Upper lobe of left lung (tissue), 6 donors: ENCODE results near the gene HSDL2. TPM values are rescaled to one million over a fixed set of nuclear protein-coding genes. Genes with fewer than 3 reads are reported as not detected.

ENCODE experiments used
- ATAC-seq, 2 donors: fragments of 200-7000 bp; cut with Tn5 transposase; one replicate each; pipeline ENCODE4 v1.9.1; 2022; ENCODE audit warnings: mild to moderate bottlenecking in 2 of 2, moderate library complexity in 2 of 2; ENCODE audit not compliant: low FRiP score in 2 of 2
- DNase-seq, 2 donors: peaks; one replicate each; pipeline ENCODE4 v3.0.0-alpha.2; 2019 to 2020
- H3K27ac ChIP-seq, 4 donors: fragments of 200-600 bp; sonication (generic); one replicate each; pipeline ENCODE4 v1.5.1; 2016 to 2019
- H3K27me3 ChIP-seq, 4 donors: fragments of 200-600 bp; sonication (generic); one replicate each; pipeline ENCODE4 v1.5.1; 2017 to 2019
- H3K36me3 ChIP-seq, 4 donors: fragments of 200-600 bp; sonication (generic); one replicate each; pipeline ENCODE4 v1.5.1; 2016 to 2019
- H3K4me1 ChIP-seq, 4 donors: fragments of 200-600 bp; sonication (generic); one replicate each; pipeline ENCODE4 v1.5.1; 2018 to 2019
- H3K4me3 ChIP-seq, 4 donors: fragments of 200-600 bp; sonication (generic); one replicate each; pipeline ENCODE4 v1.5.1; 2017 to 2019; ENCODE audit warnings: mild to moderate bottlenecking in 2 of 4, moderate library complexity in 1 of 4
- H3K9me3 ChIP-seq, 4 donors: fragments of 200-600 bp; sonication (generic); one replicate each; pipeline ENCODE4 v1.5.1; 2018 to 2019
- EP300 ChIP-seq, 4 donors: sonication (generic); formaldehyde crosslinking; IDR thresholded peaks; one replicate each; pipeline ENCODE4 v1.5.1; 2017; ENCODE audit warnings: antibody characterized with exemption in 4 of 4, control low read depth in 2 of 4
- POLR2A ChIP-seq, 4 donors: fragments of 450-650 bp; IDR thresholded peaks; one replicate each; pipeline ENCODE4 v1.5.1; 2016 to 2017; ENCODE audit warnings: antibody characterized with exemption in 4 of 4, mild to moderate bottlenecking in 2 of 4
- POLR2AphosphoS5 ChIP-seq, 2 donors: sonication (generic); formaldehyde crosslinking; IDR thresholded peaks; one replicate each; pipeline ENCODE4 v1.5.1; 2017; ENCODE audit warnings: antibody characterized with exemption in 2 of 2
- WGBS, 2 donors: methylation state at CpG; one replicate each; pipeline ENCODE4 v1.1.5; 2017 to 2018; 5-methylcytosine and 5-hydroxymethylcytosine counted together
- total RNA-seq, 6 donors: library from RNA; depleted of rRNA in 4 of 6; stranded (reverse); fragments of >200 nt in 4 of 6; gene quantifications; one replicate each; pipeline versions ENCODE4 v1.1.0 to v1.2.1, GENCODE V29; 2016 to 2021
- TF ChIP-seq, protein P1 (sequence below), 6 experiments: fragments of 450-650 bp in 4 of 6; fragments of 200-600 bp in 2 of 6; sonication (generic) in 2 of 6; IDR thresholded peaks; one replicate each; pipeline ENCODE4 v1.5.1; 2016 to 2019; ENCODE audit warnings: antibody characterized with exemption in 6 of 6
- donor health status: DM: no; HTN: no; CAD: no; lungs with moderate emphysema.
- donor health status: DM: no; HTN: yes; CAD: no; lungs with severe emphysema.

Gene HSDL2
- total RNA-seq, 6 donors from 2014 or later, result 25.1 to 92.6 (median 46.2) TPM

- no peak for TF ChIP-seq POLR2AphosphoS5 (IDR thresholded peaks at IDR 0.05)
- TF ChIP-seq POLR2A (IDR thresholded peaks at IDR 0.05), result no peak
- TF ChIP-seq, protein P1, sequence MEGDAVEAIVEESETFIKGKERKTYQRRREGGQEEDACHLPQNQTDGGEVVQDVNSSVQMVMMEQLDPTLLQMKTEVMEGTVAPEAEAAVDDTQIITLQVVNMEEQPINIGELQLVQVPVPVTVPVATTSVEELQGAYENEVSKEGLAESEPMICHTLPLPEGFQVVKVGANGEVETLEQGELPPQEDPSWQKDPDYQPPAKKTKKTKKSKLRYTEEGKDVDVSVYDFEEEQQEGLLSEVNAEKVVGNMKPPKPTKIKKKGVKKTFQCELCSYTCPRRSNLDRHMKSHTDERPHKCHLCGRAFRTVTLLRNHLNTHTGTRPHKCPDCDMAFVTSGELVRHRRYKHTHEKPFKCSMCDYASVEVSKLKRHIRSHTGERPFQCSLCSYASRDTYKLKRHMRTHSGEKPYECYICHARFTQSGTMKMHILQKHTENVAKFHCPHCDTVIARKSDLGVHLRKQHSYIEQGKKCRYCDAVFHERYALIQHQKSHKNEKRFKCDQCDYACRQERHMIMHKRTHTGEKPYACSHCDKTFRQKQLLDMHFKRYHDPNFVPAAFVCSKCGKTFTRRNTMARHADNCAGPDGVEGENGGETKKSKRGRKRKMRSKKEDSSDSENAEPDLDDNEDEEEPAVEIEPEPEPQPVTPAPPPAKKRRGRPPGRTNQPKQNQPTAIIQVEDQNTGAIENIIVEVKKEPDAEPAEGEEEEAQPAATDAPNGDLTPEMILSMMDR (IDR thresholded peaks at IDR 0.05), result no peak
- TF ChIP-seq EP300 (IDR thresholded peaks at IDR 0.05), result no peak
- Histone ChIP-seq H3K4me3 (no peak overlapping the region), H3K36me3 (no peaks in the 10 kb centered on the region), H3K27ac (no peak overlapping the region), H3K9me3 (peaks cover 3 to 8% (median 5%) of the 10 kb centered on the region in 4 donors), H3K4me1 (peaks cover 2 to 12% (median 7%) of the 10 kb centered on the region in 4 donors), H3K27me3 (no peaks in the 10 kb centered on the region)
- ATAC-seq, result no peak
- WGBS, 2 donors, result 60 to 74% methylated on average over 5 of the region's 5 CpGs
- DNase-seq, result no peak
Observed at GRCh38 chr9:112489039-112489546, 109.2 kb downstream of the HSDL2 start.

DNA sequence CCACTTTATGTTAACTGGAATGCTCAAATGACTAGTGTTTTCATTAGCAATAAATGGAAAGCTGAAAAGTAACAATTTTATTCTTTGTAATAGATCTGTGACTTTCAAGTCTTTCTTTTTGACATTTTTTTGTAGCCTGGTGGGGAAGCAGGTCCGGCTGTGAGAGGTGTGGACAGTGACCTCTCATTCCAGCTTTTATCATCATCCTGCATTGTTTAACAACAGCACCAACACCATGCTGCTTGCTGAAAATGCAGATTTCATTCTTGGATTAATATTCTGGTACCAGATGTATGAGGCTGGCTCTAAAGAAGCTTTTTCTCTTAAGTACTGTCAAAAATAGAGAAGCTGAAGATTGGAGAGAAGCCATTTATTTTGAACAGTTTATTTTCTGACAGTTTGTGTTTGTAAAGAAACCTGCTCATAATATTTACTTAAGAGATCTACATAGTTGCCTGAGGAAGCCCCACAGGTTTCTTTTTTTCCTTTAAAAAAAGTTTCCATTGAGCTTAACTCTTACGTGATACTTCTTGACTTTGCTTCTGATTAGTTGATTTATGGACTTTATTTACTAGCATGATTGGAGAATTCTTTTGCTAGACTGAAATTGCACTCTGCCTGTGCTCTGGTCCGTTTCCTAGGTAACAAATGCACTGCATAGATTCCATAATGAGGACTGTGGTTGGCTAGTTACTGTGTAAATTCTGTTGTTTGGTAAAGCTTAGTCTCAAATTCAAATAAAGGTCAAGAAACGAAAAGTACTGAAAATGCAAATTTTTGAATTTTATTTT, 110.2 kb downstream of the HSDL2 start:
- Histone ChIP-seq H3K4me3 (no peak overlapping the region), H3K9me3 (peaks cover 7 to 15% (median 13%) of the 10 kb centered on the region in 4 donors), H3K27me3 (no peaks in the 10 kb centered on the region), H3K4me1 (peaks cover 2 to 12% (median 7%) of the 10 kb centered on the region in 4 donors), H3K27ac (no peak overlapping the region), H3K36me3 (no peaks in the 10 kb centered on the region)
- DNase-seq, result no peak
- no peak for ATAC-seq
- TF ChIP-seq, protein P1 (IDR thresholded peaks at IDR 0.05), result no peak
- TF ChIP-seq EP300 (IDR thresholded peaks at IDR 0.05) (no peak), POLR2AphosphoS5 (IDR thresholded peaks at IDR 0.05) (no peak), POLR2A (IDR thresholded peaks at IDR 0.05) (no peak)
- 67 to 78% methylated on average over 4 of the region's 4 CpGs for WGBS, 2 donors

GRCh38 chr9:112493393-112494137, 113.7 kb downstream of the HSDL2 start:
- Histone ChIP-seq H3K4me1 (peaks cover 0 to 14% (median 6%) of the 10 kb centered on the region in 4 donors), H3K4me3 (no peak overlapping the region), H3K27ac (no peak overlapping the region), H3K9me3 (peaks cover 7 to 15% (median 13%) of the 10 kb centered on the region in 4 donors), H3K36me3 (no peaks in the 10 kb centered on the region), H3K27me3 (no peaks in the 10 kb centered on the region)
- WGBS, 2 donors, result 94 to 100% methylated on average over 1 of the region's 1 CpG
- DNase-seq, result no peak
- no peak for TF ChIP-seq EP300 (IDR thresholded peaks at IDR 0.05)
- TF ChIP-seq POLR2A (IDR thresholded peaks at IDR 0.05), result no peak
- TF ChIP-seq, protein P1 (IDR thresholded peaks at IDR 0.05), result no peak
- TF ChIP-seq POLR2AphosphoS5 (IDR thresholded peaks at IDR 0.05), result no peak
- no peak for ATAC-seq

GRCh38 chr9:112494153-112494552, 114.2 kb downstream of the HSDL2 start:
- 94 to 100% methylated on average over 1 of the region's 1 CpG for WGBS, 2 donors
- H3K4me3 ChIP-seq, result no peak overlapping the region
- no peak overlapping the region for H3K27ac ChIP-seq
- DNase-seq, result no peak
- peaks cover 7 to 15% (median 13%) of the 10 kb centered on the region in 4 donors for H3K9me3 ChIP-seq
- H3K27me3 ChIP-seq, result no peaks in the 10 kb centered on the region
- ATAC-seq, result no peak
- peaks cover 0 to 14% (median 6%) of the 10 kb centered on the region in 4 donors for H3K4me1 ChIP-seq
- TF ChIP-seq, protein P1 (IDR thresholded peaks at IDR 0.05), result no peak
- TF ChIP-seq POLR2AphosphoS5 (IDR thresholded peaks at IDR 0.05), result no peak
- no peak for TF ChIP-seq EP300 (IDR thresholded peaks at IDR 0.05)
- TF ChIP-seq POLR2A (IDR thresholded peaks at IDR 0.05), result no peak
- no peaks in the 10 kb centered on the region for H3K36me3 ChIP-seq
